ENCODE measurements around the gene ALKBH3. TPM values are rescaled to one million over a fixed set of nuclear protein-coding genes. Genes with fewer than 3 reads are reported as not detected.
A peak's percentile ranks its signal among the peaks of the same experiment; 100 is the strongest.

ALKBH3 gene
- total and polyA plus RNA-seq, 4 donors, result 7.8 to 17.2 (median 13.8) TPM

DNA sequence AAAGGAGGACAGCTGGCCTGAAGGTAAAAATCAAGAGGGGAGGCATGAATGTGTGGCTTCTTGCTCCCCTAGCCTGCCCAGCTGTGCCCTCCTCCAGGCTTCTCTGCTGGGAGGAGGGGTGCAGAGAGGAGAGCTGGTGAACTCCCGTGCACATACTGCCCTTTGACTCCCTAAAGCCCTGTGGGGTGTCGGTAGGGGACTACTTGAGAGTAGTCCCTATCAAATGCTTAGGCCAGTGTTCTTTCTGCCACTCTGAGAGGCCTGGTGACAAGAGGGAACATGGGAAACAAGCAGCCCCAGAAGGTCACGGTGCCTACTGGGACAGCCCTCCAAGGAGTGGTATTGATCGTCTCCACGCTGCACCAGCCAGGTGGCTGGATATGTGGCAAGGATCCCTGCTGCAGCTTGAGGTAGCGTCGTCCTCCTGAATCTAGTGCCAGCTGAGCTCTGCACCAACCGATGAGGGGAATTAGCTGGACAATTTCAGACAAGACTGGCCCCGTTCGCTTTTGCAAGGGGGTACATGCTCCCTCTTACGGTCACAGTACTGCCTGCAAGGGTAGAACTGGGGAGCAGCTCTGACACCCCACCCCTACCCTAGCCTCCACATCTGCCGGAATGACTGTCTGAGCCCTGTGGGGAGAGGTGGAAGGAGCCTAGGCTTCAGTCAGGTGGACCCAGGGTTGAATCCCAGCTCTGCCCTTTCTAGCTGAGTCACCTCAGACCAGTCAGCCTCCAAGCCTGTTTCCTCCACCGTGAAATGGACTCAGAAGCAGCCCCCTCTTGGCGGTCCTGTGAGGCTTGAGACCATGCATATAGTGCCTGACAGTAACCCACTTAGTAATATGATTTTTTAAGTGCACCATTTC, 44.7 kb downstream of the ALKBH3 start:
- H3K4me3 ChIP-seq (ENCODE audit: low read depth in 1 of 3, low read length in 3 of 3), result no peak overlapping the region
- H3K9ac ChIP-seq (ENCODE audit: low read depth in 1 of 2, low read length in 2 of 2), result no peak overlapping the region
- no peaks in the 10 kb centered on the region for H3K9me3 ChIP-seq (ENCODE audit: control insufficient read depth in 4 of 4, low read length in 3 of 4)
- H3K36me3 ChIP-seq (ENCODE audit: control insufficient read depth in 4 of 4, insufficient read depth in 3 of 4, low read depth in 1 of 4, low read length in 3 of 4), result peaks cover 0 to 8% (median 0%) of the 10 kb centered on the region in 4 donors
- peak overlapping the region; percentile 50 to 76 for H3K27ac ChIP-seq (ENCODE audit: low read depth in 1 of 2, low read length in 2 of 2)
- DNase-seq (ENCODE audit: low spot score), result no peak
- peaks cover 0 to 6% (median 2%) of the 10 kb centered on the region in 4 donors for H3K4me1 ChIP-seq (ENCODE audit: control insufficient read depth in 4 of 4, insufficient read depth in 4 of 4, low read length in 3 of 4)
- TF ChIP-seq, protein P1, sequence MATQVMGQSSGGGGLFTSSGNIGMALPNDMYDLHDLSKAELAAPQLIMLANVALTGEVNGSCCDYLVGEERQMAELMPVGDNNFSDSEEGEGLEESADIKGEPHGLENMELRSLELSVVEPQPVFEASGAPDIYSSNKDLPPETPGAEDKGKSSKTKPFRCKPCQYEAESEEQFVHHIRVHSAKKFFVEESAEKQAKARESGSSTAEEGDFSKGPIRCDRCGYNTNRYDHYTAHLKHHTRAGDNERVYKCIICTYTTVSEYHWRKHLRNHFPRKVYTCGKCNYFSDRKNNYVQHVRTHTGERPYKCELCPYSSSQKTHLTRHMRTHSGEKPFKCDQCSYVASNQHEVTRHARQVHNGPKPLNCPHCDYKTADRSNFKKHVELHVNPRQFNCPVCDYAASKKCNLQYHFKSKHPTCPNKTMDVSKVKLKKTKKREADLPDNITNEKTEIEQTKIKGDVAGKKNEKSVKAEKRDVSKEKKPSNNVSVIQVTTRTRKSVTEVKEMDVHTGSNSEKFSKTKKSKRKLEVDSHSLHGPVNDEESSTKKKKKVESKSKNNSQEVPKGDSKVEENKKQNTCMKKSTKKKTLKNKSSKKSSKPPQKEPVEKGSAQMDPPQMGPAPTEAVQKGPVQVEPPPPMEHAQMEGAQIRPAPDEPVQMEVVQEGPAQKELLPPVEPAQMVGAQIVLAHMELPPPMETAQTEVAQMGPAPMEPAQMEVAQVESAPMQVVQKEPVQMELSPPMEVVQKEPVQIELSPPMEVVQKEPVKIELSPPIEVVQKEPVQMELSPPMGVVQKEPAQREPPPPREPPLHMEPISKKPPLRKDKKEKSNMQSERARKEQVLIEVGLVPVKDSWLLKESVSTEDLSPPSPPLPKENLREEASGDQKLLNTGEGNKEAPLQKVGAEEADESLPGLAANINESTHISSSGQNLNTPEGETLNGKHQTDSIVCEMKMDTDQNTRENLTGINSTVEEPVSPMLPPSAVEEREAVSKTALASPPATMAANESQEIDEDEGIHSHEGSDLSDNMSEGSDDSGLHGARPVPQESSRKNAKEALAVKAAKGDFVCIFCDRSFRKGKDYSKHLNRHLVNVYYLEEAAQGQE (IDR thresholded peaks at IDR 0.05), result no peak
- TF ChIP-seq FOXA2 (IDR thresholded peaks at IDR 0.05), result no peak
- TF ChIP-seq, protein P2, sequence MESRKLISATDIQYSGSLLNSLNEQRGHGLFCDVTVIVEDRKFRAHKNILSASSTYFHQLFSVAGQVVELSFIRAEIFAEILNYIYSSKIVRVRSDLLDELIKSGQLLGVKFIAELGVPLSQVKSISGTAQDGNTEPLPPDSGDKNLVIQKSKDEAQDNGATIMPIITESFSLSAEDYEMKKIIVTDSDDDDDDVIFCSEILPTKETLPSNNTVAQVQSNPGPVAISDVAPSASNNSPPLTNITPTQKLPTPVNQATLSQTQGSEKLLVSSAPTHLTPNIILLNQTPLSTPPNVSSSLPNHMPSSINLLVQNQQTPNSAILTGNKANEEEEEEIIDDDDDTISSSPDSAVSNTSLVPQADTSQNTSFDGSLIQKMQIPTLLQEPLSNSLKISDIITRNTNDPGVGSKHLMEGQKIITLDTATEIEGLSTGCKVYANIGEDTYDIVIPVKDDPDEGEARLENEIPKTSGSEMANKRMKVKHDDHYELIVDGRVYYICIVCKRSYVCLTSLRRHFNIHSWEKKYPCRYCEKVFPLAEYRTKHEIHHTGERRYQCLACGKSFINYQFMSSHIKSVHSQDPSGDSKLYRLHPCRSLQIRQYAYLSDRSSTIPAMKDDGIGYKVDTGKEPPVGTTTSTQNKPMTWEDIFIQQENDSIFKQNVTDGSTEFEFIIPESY (IDR thresholded peaks at IDR 0.05), result no peak
- TF ChIP-seq HNF4A (conservative IDR thresholded peaks at IDR 0.05), result no peak
- TF ChIP-seq HNF4G (IDR thresholded peaks at IDR 0.05), result no peak
- no peak for TF ChIP-seq RAD21 (IDR thresholded peaks at IDR 0.05)
- no peak for TF ChIP-seq RXRA (IDR thresholded peaks at IDR 0.05)
- no peak for TF ChIP-seq SP1 (IDR thresholded peaks at IDR 0.05)
- TF ChIP-seq, protein P3, sequence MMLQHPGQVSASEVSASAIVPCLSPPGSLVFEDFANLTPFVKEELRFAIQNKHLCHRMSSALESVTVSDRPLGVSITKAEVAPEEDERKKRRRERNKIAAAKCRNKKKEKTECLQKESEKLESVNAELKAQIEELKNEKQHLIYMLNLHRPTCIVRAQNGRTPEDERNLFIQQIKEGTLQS (IDR thresholded peaks at IDR 0.05), result no peak
- TF ChIP-seq JUND (IDR thresholded peaks at IDR 0.05), result no peak
- TF ChIP-seq, protein P4, sequence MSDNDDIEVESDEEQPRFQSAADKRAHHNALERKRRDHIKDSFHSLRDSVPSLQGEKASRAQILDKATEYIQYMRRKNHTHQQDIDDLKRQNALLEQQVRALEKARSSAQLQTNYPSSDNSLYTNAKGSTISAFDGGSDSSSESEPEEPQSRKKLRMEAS (IDR thresholded peaks at IDR 0.05), result no peak
- no peak for TF ChIP-seq EGR1 (IDR thresholded peaks at IDR 0.05; ENCODE audit: low read depth in 2 of 2)
- TF ChIP-seq GABPA (IDR thresholded peaks at IDR 0.05 in 1 of 2, conservative IDR thresholded peaks at IDR 0.05 in 1 of 2), result no peak
- no peak for TF ChIP-seq TAF1 (conservative IDR thresholded peaks at IDR 0.05)
- WGBS, result 84% methylated on average over 14 of the region's 14 CpGs
- no peaks in the 10 kb centered on the region for H3K27me3 ChIP-seq (ENCODE audit: control insufficient read depth in 4 of 4, insufficient read depth in 4 of 4, low read length in 3 of 4)

DNA sequence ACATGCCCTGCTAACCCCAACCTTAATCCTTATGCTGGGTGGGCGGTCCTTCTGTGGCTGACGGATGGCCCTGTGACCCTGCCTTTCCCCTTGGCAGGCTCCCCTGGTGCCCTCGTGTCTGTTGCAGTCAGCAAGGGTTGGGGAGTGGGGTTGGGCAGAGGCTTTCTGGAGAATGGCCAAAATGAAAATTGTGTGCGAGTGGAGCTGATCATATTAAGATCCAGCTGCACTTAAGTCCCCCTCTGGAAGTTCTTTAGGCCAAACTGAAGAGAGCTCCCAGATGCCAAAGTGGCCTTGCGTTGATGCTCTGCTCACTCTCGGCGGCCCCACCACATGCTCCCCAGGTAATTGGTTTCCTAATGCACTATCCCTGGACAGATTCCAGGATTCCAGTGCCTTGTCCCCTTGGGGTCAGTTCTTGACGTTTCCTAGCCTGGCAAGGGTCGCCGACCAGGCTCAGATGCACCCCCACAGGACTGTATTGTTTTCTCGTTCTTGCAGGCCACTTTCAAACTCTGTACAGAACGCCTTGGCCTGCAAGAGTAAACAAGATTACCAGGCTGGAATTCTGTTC, 45.4 kb downstream of the ALKBH3 start:
- H3K4me1 ChIP-seq (ENCODE audit: control insufficient read depth in 4 of 4, insufficient read depth in 4 of 4, low read length in 3 of 4), result peaks cover 0 to 5% (median 2%) of the 10 kb centered on the region in 4 donors
- 66% methylated on average over 12 of the region's 12 CpGs for WGBS
- H3K27ac ChIP-seq (ENCODE audit: low read depth in 1 of 2, low read length in 2 of 2), result peak overlapping the region; percentile 50 to 76
- no peaks in the 10 kb centered on the region for H3K9me3 ChIP-seq (ENCODE audit: control insufficient read depth in 4 of 4, low read length in 3 of 4)
- peaks cover 0 to 8% (median 0%) of the 10 kb centered on the region in 4 donors for H3K36me3 ChIP-seq (ENCODE audit: control insufficient read depth in 4 of 4, insufficient read depth in 3 of 4, low read depth in 1 of 4, low read length in 3 of 4)
- H3K27me3 ChIP-seq (ENCODE audit: control insufficient read depth in 4 of 4, insufficient read depth in 4 of 4, low read length in 3 of 4), result no peaks in the 10 kb centered on the region
- no peak overlapping the region for H3K9ac ChIP-seq (ENCODE audit: low read depth in 1 of 2, low read length in 2 of 2)
- no peak for DNase-seq (ENCODE audit: low spot score)
- no peak overlapping the region for H3K4me3 ChIP-seq (ENCODE audit: low read depth in 1 of 3, low read length in 3 of 3)
- TF ChIP-seq, protein P5, sequence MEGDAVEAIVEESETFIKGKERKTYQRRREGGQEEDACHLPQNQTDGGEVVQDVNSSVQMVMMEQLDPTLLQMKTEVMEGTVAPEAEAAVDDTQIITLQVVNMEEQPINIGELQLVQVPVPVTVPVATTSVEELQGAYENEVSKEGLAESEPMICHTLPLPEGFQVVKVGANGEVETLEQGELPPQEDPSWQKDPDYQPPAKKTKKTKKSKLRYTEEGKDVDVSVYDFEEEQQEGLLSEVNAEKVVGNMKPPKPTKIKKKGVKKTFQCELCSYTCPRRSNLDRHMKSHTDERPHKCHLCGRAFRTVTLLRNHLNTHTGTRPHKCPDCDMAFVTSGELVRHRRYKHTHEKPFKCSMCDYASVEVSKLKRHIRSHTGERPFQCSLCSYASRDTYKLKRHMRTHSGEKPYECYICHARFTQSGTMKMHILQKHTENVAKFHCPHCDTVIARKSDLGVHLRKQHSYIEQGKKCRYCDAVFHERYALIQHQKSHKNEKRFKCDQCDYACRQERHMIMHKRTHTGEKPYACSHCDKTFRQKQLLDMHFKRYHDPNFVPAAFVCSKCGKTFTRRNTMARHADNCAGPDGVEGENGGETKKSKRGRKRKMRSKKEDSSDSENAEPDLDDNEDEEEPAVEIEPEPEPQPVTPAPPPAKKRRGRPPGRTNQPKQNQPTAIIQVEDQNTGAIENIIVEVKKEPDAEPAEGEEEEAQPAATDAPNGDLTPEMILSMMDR (IDR thresholded peaks at IDR 0.05; ENCODE audit: low read depth, low read length, missing input control), result no peak
- TF ChIP-seq, protein P1 (IDR thresholded peaks at IDR 0.05), result no peak
- peak; percentile 13 for TF ChIP-seq SP1 (IDR thresholded peaks at IDR 0.05)
- TF ChIP-seq FOXA1 (IDR thresholded peaks at IDR 0.05), result no peak
- TF ChIP-seq NR2F2 (IDR thresholded peaks at IDR 0.05), result peak; percentile 87
